Cerebellar cortex (tissue), 1 donor: Measurements from ENCODE around the gene WFDC10B.
"Not testable (repeated sequence)": the region's sequence is repeated elsewhere in the genome, so short reads cannot be mapped to it uniquely, and the experiment has no call there.

ENCODE experiments used
- DNase-seq: peaks from one replicate; pipeline ENCODE4 v3.0.0-alpha.2; 2015; ENCODE audit warnings: low spot score

WFDC10B gene

DNA sequence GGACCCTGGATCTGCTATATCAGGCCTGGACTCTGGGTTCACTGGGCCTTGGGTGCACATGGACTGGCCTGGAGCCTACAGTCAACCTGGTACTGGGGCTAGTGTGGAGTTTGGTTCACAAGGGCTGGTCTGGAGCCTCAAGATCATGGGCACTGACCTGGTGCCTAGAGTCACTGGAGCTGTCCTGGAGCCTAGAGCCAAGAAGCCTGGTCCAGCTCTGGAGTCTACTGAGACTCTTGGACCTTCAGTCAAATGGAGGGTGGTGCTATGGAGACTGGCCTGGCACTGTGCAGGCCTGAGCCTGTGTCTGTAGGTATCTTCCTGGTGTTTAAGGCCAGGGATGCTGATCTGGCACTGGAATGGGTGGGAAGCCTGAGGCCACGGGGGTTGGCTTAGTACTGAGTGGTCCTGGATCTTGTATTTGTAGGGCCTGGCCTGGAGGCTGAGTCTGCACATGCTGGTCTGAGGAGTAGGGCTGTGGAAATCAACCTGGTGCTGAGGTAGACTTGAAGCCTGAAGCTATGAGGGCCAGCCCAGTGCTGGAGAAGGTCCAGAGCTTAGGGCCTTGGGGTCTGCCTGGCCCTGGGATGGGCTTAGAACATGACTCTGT is 57.3 kb downstream of the WFDC10B start:
- DNase-seq = no peak

DNA sequence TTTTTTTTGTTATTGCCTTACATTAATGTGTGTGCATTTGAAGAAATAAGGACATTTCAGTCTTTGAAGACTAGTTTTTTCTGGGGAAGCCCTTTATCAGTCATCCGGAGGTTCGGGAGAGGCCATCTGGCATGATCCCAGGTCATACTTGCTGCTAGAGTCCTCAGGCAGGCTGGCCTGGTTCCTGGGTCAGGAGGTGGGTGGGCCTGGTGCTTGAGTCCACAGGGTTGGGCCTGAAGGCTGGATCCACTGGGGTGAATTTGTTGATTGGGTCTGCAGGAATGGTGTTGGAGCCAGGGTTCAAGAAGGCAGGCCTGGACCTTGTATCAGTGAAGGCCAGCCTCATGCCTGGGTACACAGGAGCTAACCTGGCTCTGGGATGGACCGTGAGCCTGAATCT is 57.9 kb downstream of the WFDC10B start:
- no peak for DNase-seq

DNA sequence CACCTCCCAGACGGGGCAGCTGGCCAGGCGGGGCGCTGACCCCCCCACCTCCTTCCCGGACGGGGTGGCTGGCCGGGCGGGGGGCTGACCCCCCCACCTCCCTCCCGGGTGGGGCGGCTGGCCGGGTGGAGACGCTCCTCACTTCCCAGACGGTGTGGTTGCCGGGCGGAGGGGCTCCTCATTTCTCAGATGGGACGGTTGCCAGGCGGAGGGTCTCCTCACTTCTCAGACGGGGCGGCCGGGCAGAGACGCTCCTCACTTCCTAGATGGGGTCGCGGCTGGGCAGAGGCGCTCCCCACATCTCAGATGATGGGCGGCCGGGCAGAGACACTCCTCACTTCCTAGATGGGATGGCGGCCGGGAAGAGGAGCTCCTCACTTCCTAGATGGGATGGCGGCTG is 59.0 kb downstream of the WFDC10B start:
- DNase-seq = not testable (repeated sequence)

DNA sequence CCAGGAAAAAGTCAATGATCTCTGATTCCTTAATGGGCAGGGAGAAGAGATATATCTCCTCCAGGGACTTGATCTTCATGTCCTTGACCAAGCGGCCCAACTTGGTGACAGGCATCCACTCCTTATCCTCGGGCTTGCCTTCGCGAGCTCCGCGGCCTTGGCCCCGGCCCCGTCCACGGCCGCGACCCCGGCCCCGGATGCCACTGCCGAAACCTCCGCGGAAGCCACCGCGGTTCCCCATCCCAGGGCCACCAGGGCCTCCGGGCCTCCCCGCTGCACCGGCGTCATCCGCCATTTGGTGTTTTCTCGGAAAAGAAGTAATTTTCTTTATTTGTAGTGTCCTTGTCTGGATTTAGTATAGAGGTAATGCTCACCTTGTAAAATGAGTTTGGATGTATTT is 63.7 kb downstream of the WFDC10B start:
- not testable (repeated sequence) for DNase-seq

DNA sequence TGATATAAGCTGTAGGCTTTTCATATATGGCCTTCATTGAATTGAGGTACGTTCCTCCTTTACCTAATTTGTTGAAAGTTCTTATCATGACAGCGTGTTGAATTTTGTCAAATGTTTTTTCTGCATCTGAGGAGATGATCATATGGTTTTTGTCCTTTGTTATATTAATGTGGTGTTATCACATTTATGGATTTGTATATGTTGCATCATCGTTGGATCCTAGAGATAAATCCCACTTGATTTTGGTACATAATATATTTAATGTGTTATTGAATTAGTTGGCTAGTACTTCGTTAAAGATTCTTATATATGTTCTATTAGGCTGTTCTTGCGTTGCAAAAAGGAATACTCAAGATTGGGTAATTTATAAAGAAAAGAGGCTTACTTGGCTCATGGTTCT is 65.1 kb downstream of the WFDC10B start:
- DNase-seq = no peak

DNA sequence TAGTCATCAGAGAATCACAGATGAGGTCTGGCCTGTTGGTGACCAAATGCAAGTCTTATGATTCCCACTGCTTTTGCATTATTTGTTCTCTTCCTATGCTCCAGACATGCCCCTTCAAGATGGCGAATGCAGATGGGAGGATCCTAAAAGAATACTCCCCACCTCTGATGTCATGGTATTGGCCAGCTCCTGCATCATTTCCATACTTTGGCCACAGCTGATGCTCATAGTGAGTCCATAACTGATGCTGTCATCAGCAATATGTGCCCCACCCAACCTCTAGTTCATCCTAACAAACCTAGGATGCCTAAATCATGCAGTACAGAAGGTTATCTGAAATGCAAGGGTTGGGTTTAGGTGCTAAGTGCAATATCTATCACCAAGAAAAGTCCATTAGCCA is 68.3 kb downstream of the WFDC10B start:
- no peak for DNase-seq
